HL-60 (cell line): ENCODE measurements around the gene MED15.

ENCODE experiments used
- DNase-seq, 2 experiments: peaks; one replicate each; pipeline ENCODE4 v3.0.0-alpha.2; 2010 to 2020; ENCODE audit warnings: low read depth in 1 of 2, low spot score in 1 of 2
- H3K27ac ChIP-seq: fragments of 250-450 bp; sonication (Bioruptor Pico); replicated peaks from 2 replicates; pipeline ENCODE4 v1.5.1; 2020; ENCODE audit warnings: mild to moderate bottlenecking, moderate library complexity
- H3K27me3 ChIP-seq: fragments of 250-450 bp; sonication (Bioruptor Pico); 2 replicates; pipeline ENCODE4 v1.5.1; 2021; ENCODE audit warnings: mild to moderate bottlenecking, moderate library complexity; ENCODE audit not compliant: insufficient read depth, poor library complexity, severe bottlenecking
- H3K4me3 ChIP-seq: replicated peaks from 2 replicates; pipeline ENCODE4 v1.5.1; 2011; ENCODE audit warnings: mild to moderate bottlenecking, control low read depth, low read length; ENCODE audit not compliant: insufficient read depth
- CTCF ChIP-seq: IDR thresholded peaks from one replicate; pipeline ENCODE4 v1.5.1; 2011; ENCODE audit warnings: low read length, control low read depth, inconsistent platforms; ENCODE audit not compliant: insufficient read depth
- GABPA ChIP-seq: IDR thresholded peaks from 2 replicates; pipeline ENCODE4 v1.6.1; 2012; ENCODE audit warnings: low read depth
- POLR2AphosphoS5 ChIP-seq: IDR thresholded peaks from 2 replicates; pipeline ENCODE4 v1.6.1; 2012; ENCODE audit warnings: low read depth
- SPI1 ChIP-seq: IDR thresholded peaks from 2 replicates; pipeline ENCODE4 v1.6.1; 2012; ENCODE audit warnings: low read depth, mild to moderate bottlenecking, borderline replicate concordance
- TF ChIP-seq, protein P1 (sequence below): IDR thresholded peaks from 2 replicates; pipeline ENCODE4 v1.6.1; 2012; ENCODE audit warnings: low read depth; ENCODE audit not compliant: insufficient replicate concordance

MED15 gene

DNA sequence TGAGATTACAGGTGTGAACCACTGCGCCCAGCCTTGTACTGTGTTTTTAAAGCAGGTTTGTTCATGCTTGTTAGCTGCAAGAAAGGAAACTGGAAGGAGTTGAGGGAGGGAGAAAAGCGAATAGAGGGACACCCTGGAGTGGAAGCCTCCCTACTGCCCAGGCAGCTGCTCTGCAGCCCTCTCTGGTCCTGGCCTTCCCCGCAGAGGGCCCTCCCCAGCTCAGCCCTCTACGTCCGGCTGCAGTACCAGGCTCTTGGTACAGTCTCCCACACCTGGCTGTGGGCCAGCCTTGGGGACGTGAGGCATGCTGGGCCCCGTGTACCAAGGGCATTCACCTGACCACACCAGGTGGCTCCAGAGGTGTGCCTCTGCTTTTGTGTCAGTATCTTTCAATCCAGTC lies 70.8 kb downstream of the MED15 start:
- TF ChIP-seq CTCF (no peak), GABPA (no peak), POLR2AphosphoS5 (no peak), SPI1 (no peak)
- TF ChIP-seq, protein P1, sequence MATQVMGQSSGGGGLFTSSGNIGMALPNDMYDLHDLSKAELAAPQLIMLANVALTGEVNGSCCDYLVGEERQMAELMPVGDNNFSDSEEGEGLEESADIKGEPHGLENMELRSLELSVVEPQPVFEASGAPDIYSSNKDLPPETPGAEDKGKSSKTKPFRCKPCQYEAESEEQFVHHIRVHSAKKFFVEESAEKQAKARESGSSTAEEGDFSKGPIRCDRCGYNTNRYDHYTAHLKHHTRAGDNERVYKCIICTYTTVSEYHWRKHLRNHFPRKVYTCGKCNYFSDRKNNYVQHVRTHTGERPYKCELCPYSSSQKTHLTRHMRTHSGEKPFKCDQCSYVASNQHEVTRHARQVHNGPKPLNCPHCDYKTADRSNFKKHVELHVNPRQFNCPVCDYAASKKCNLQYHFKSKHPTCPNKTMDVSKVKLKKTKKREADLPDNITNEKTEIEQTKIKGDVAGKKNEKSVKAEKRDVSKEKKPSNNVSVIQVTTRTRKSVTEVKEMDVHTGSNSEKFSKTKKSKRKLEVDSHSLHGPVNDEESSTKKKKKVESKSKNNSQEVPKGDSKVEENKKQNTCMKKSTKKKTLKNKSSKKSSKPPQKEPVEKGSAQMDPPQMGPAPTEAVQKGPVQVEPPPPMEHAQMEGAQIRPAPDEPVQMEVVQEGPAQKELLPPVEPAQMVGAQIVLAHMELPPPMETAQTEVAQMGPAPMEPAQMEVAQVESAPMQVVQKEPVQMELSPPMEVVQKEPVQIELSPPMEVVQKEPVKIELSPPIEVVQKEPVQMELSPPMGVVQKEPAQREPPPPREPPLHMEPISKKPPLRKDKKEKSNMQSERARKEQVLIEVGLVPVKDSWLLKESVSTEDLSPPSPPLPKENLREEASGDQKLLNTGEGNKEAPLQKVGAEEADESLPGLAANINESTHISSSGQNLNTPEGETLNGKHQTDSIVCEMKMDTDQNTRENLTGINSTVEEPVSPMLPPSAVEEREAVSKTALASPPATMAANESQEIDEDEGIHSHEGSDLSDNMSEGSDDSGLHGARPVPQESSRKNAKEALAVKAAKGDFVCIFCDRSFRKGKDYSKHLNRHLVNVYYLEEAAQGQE: no peak
- Histone ChIP-seq H3K4me3 (no peak overlapping the region), H3K27ac (no peak overlapping the region), H3K27me3 (no peaks in the 10 kb centered on the region)
- no peak for DNase-seq

GRCh38 chr22:20578707-20579106 lies 71.3 kb downstream of the MED15 start:
- Histone ChIP-seq H3K27me3 (no peaks in the 10 kb centered on the region), H3K4me3 (no peak overlapping the region), H3K27ac (no peak overlapping the region)
- TF ChIP-seq CTCF (no peak), POLR2AphosphoS5 (no peak), GABPA (no peak), SPI1 (no peak)
- TF ChIP-seq, protein P1: no peak
- no peak for DNase-seq

DNA sequence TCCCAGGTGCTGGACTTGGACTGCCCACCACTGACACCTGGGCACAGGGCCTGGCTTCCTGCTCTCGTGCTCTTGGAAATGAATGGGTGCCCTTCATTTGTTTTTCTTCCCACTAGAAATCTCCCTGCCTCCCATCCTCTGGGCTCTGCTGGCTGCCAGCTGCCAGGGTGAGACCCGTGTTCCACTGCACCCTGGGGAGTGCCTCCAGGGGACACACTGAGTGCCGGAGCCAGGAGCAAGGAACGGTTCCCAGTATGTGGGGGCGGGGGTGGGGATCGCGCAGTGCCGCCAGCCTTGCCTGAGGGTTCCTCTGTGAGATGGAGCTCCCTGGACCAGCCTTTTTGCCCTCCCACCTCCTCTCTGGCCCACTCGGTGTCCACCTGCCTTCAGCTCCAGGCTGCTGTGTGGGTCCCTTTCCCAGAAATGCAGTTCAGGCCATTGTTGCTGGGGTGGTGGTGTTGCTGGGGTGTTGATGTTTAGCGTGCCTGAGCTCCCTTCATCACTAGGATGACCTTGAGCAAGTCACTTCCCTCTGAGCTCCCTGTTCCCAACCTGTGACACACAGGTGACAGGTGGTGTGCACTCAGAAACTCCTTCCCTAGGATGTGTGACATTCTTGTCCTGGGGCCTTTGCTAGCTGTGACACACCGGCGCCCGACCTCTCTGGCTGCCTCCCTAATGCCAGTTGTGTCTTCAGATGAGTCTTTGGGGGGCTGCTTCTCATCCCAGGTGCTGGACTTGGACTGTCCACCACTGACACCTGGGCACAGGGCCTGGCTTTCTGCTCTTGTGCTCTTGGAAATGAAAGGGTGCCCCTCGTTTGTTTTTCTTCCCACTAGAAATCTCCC lies 72.1 kb downstream of the MED15 start:
- no peak for DNase-seq
- TF ChIP-seq GABPA: no peak
- TF ChIP-seq CTCF: no peak
- no peak for TF ChIP-seq POLR2AphosphoS5
- no peak for TF ChIP-seq SPI1
- TF ChIP-seq, protein P1: no peak
- no peak overlapping the region for H3K4me3 ChIP-seq
- no peak overlapping the region for H3K27ac ChIP-seq
- no peaks in the 10 kb centered on the region for H3K27me3 ChIP-seq
